A549 (cell line): ENCODE results near the gene KAT6B. TPM values are rescaled to one million over a fixed set of nuclear protein-coding genes. Genes with fewer than 3 reads are reported as not detected.

Experiments
- ATAC-seq, 2 experiments: fragments of 200-7000 bp in 1 of 2; fragments of >200 bp in 1 of 2; cut with Nextera tagmentation in 1 of 2; cut with Tn5 transposase in 1 of 2; 3 replicates each; pipeline versions ENCODE4 v1.8.0 to v1.9.1; 2018 to 2020; ENCODE audit warnings: mild to moderate bottlenecking in 1 of 2, moderate library complexity in 1 of 2
- CTCF ChIA-PET: fragments of 300-600 bp; sonication (Branson Sonifier 250); formaldehyde crosslinking; extraction: SDS; loops from one replicate; lab custom pipeline; 2021; ENCODE audit warnings: antibody characterized with exemption, inconsistent platforms; lab: Yijun Ruan, JAX
- POLR2A ChIA-PET: fragments of 350-600 bp; formaldehyde crosslinking; extraction: SDS; loops from one replicate; lab custom pipeline; 2021; ENCODE audit warnings: antibody characterized with exemption, inconsistent platforms; lab: Yijun Ruan, JAX
- DNase-seq, 2 experiments: peaks; one replicate each; pipeline versions ENCODE4 v3.0.0 to v3.0.0-alpha.2; 2011 to 2016; ENCODE audit warnings: low read depth in 1 of 2, low spot score in 1 of 2
- FAIRE-seq: peaks from 2 replicates; lab custom pipeline; 2011; peaks lifted over from hg19 to GRCh38; lab: Jason Lieb, UNC
- H3K27ac ChIP-seq, 2 experiments: fragments of >200 bp; sonication (Bioruptor Twin); formaldehyde crosslinking; 3 replicates each; pipeline ENCODE4 v1.5.1; 2016 to 2017
- H3K4me1 ChIP-seq: fragments of >200 bp; sonication (Bioruptor Twin); formaldehyde crosslinking; 3 replicates; pipeline ENCODE4 v1.6.1; 2016
- H3K4me2 ChIP-seq: fragments of >200 bp; sonication (Bioruptor Twin); formaldehyde crosslinking; 3 replicates; pipeline ENCODE4 v1.6.1; 2016
- H3K4me3 ChIP-seq: fragments of >200 bp; sonication (Bioruptor Twin); formaldehyde crosslinking; 3 replicates; pipeline ENCODE4 v1.5.1; 2016
- H3K9me3 ChIP-seq: fragments of >200 bp; sonication (Bioruptor Twin); formaldehyde crosslinking; 3 replicates; pipeline ENCODE4 v1.6.1; 2016
- BHLHE40 ChIP-seq: IDR thresholded peaks from 2 replicates; pipeline ENCODE4 v1.6.1; 2012; ENCODE audit warnings: low read depth, low read length, inconsistent platforms
- CBX2 ChIP-seq: fragments of 200-600 bp; sonication (generic); IDR thresholded peaks from 2 replicates; pipeline ENCODE4 v1.6.1; 2016; ENCODE audit warnings: low read depth, mild to moderate bottlenecking, borderline replicate concordance
- CBX8 ChIP-seq: fragments of 200-600 bp; sonication (generic); IDR thresholded peaks from 2 replicates; pipeline ENCODE4 v1.6.1; 2016
- CHD4 ChIP-seq: fragments of 200-600 bp; sonication (generic); IDR thresholded peaks from 2 replicates; pipeline ENCODE4 v1.6.1; 2016; ENCODE audit warnings: antibody characterized with exemption, mild to moderate bottlenecking, borderline replicate concordance
- CTCF ChIP-seq: fragments of >200 bp; sonication (Bioruptor Twin); formaldehyde crosslinking; IDR thresholded peaks from 3 replicates; pipeline ENCODE4 v1.5.1; 2016
- E2F6 ChIP-seq: IDR thresholded peaks from 2 replicates; pipeline ENCODE4 v1.6.1; 2012; ENCODE audit warnings: low read depth, borderline replicate concordance
- ESRRA ChIP-seq: fragments of 150-350 bp; IDR thresholded peaks from 2 replicates; pipeline ENCODE4 v1.6.1; 2014; ENCODE audit warnings: mild to moderate bottlenecking, low read length, borderline replicate concordance
- FOXS1 ChIP-seq: fragments of 250-450 bp; sonication (Bioruptor Pico); IDR thresholded peaks from 2 replicates; pipeline ENCODE4 v1.5.0; 2020; ENCODE audit warnings: mild to moderate bottlenecking, moderate library complexity
- HDAC2 ChIP-seq: fragments of 200-600 bp; sonication (generic); IDR thresholded peaks from 2 replicates; pipeline ENCODE4 v1.6.1; 2016
- HES2 ChIP-seq: fragments of >200 bp; sonication (Bioruptor Twin); formaldehyde crosslinking; IDR thresholded peaks from 2 replicates; pipeline ENCODE4 v1.6.1; 2016
- HEYL ChIP-seq: fragments of 250-450 bp; sonication (Bioruptor Pico); IDR thresholded peaks from 2 replicates; pipeline ENCODE4 v1.8.0; 2021; ENCODE audit warnings: mild to moderate bottlenecking, moderate library complexity
- HOXB5 ChIP-seq: fragments of 250-450 bp; sonication (Bioruptor Pico); IDR thresholded peaks from 2 replicates; pipeline ENCODE4 v1.5.0; 2020; ENCODE audit warnings: mild to moderate bottlenecking, moderate library complexity
- JUN ChIP-seq, 2 experiments: fragments of >200 bp; sonication (Bioruptor Twin); formaldehyde crosslinking; IDR thresholded peaks; 2 replicates in 1 of 2; 3 replicates in 1 of 2; pipeline ENCODE4 v1.6.1; 2016 to 2017
- MAFK ChIP-seq: fragments of 450-650 bp; IDR thresholded peaks from 2 replicates; pipeline ENCODE4 v1.6.1; 2014; ENCODE audit not compliant: partially characterized antibody
- MYC ChIP-seq: IDR thresholded peaks from 2 replicates; pipeline ENCODE4 v1.6.1; 2012; ENCODE audit warnings: mild to moderate bottlenecking, inconsistent platforms, low read length, improper control_type of control experiment, borderline replicate concordance
- NPAS2 ChIP-seq: fragments of 250-450 bp; sonication (Bioruptor Pico); IDR thresholded peaks from 2 replicates; pipeline ENCODE4 v1.8.0; 2022; ENCODE audit warnings: mild to moderate bottlenecking, moderate library complexity, borderline replicate concordance
- NR3C1 ChIP-seq: fragments of >200 bp; sonication (Bioruptor Twin); formaldehyde crosslinking; IDR thresholded peaks from 3 replicates; pipeline ENCODE4 v1.6.1; 2017
- PBX3 ChIP-seq: IDR thresholded peaks from 2 replicates; pipeline ENCODE4 v1.6.1; 2012
- PHF8 ChIP-seq: fragments of 200-600 bp; sonication (generic); IDR thresholded peaks from 2 replicates; pipeline ENCODE4 v1.6.1; 2016; ENCODE audit warnings: low read depth, mild to moderate bottlenecking, antibody characterized with exemption, moderate library complexity, borderline replicate concordance
- RFX5 ChIP-seq: fragments of 450-650 bp; IDR thresholded peaks from 2 replicates; pipeline ENCODE4 v1.7.1; 2014; ENCODE audit warnings: antibody characterized with exemption, mild to moderate bottlenecking, moderate library complexity
- WGBS: methylation state at CpG from one replicate; pipeline ENCODE4 v1.1.6; 2017; ENCODE audit errors: missing lambda C conversion rate; 5-methylcytosine and 5-hydroxymethylcytosine counted together
- polyA plus RNA-seq, 4 experiments: library from polyadenylated mRNA; depleted of rRNA in 3 of 4; stranded (reverse); fragments of >200 nt; fragmentation: RNase III in 1 of 4; extraction: RNeasy Plus Mini Kit Qiagen cat#74134 plus additional on column Dnase treatment in 1 of 4; gene quantifications; 2 replicates in 3 of 4; 3 replicates in 1 of 4; pipeline ENCODE4 v1.2.3, GENCODE V29; 2011 to 2017

Gene KAT6B
- polyA plus RNA-seq, 2 of the 4 experiments (the other 2 are of a cell fraction) = 5.6 to 5.7 TPM

- TF ChIP-seq NPAS2 (CRISPR knock-in tag) (no peak), JUN (IDR thresholded peaks at IDR 0.05) (no peak), MAFK (no peak), E2F6 (no peak), MYC (no peak), BHLHE40 (no peak), CBX8 (no peak), PBX3 (no peak)
- CTCF ChIA-PET = interaction anchor here (0.7 to 1.2 kb wide), 2 partner anchors 59 to 771 kb away, joined by 3 read pairs; no protein-coding TSS in a partner anchor
- no peak overlapping the region for H3K4me2 ChIP-seq
- POLR2A ChIA-PET = interaction anchor here (0.5 kb wide), 1 partner anchor 9 kb away, joined by 3 read pairs; no protein-coding TSS in a partner anchor
- DNase-seq (no peak), ATAC-seq (no peak), FAIRE-seq (no peak)
- H3K9me3 ChIP-seq = no peaks in the 10 kb centered on the region
- no peaks in the 10 kb centered on the region for H3K4me1 ChIP-seq
- no peak overlapping the region for H3K4me3 ChIP-seq
- H3K27ac ChIP-seq = no peak overlapping the region
These were observed 186.6 kb downstream of the KAT6B start for GRCh38 chr10:75013007-75013406.

GRCh38 chr10:75013522-75013921 lies 187.1 kb downstream of the KAT6B start:
- CTCF ChIA-PET = interaction anchor here (0.7 to 1.2 kb wide), 4 partner anchors 8 to 771 kb away, joined by 3 read pairs; no protein-coding TSS in a partner anchor
- POLR2A ChIA-PET = interaction anchor here (0.5 kb wide), 1 partner anchor 10 kb away, joined by 3 read pairs; no protein-coding TSS in a partner anchor
- no peak for ATAC-seq

GRCh38 chr10:75014516-75015230 lies 188.3 kb downstream of the KAT6B start:
- WGBS = 96% methylated on average over 6 of the region's 6 CpGs
- CTCF ChIA-PET = interaction anchor here (1.2 kb wide), 1 partner anchor 10 kb away, joined by 3 read pairs; no protein-coding TSS in a partner anchor
- TF ChIP-seq RFX5 (no peak), CHD4 (no peak), ESRRA (no peak), HEYL (CRISPR knock-in tag) (no peak), E2F6 (no peak), CTCF (no peak), BHLHE40 (no peak), HOXB5 (no peak), FOXS1 (CRISPR knock-in tag) (no peak), PHF8 (no peak), HES2 (no peak)

More at GRCh38 chr10:75013522-75013921, 187.1 kb downstream of the KAT6B start:
- no peaks in the 10 kb centered on the region for H3K9me3 ChIP-seq
- H3K4me2 ChIP-seq = no peak overlapping the region
- DNase-seq = no peak
- no peaks in the 10 kb centered on the region for H3K4me1 ChIP-seq
- no peak overlapping the region for H3K27ac ChIP-seq
- 96% methylated on average over 2 of the region's 2 CpGs for WGBS
- no peak for TF ChIP-seq E2F6
- no peak for TF ChIP-seq NR3C1
- no peak for TF ChIP-seq CTCF
- no peak for TF ChIP-seq HDAC2
- no peak for TF ChIP-seq CBX8
- no peak for TF ChIP-seq FOXS1 (CRISPR knock-in tag)
- no peak for TF ChIP-seq CBX2
- TF ChIP-seq, all 56 proteins: peak for 0
- H3K4me3 ChIP-seq = no peak overlapping the region
- FAIRE-seq = no peak

More at GRCh38 chr10:75014516-75015230, 188.3 kb downstream of the KAT6B start:
- POLR2A ChIA-PET = no interaction called here
- no peak for FAIRE-seq
- Histone ChIP-seq H3K4me3 (no peak overlapping the region), H3K27ac (no peak overlapping the region), H3K4me2 (no peak overlapping the region), H3K4me1 (no peaks in the 10 kb centered on the region), H3K9me3 (no peaks in the 10 kb centered on the region)
- ATAC-seq = no peak
- DNase-seq = no peak
